ENCODE results near the gene SMCHD1. TPM values are rescaled to one million over a fixed set of nuclear protein-coding genes. Genes with fewer than 3 reads are reported as not detected.

The SMCHD1 gene
- total RNA-seq, 2 donors from 2014 or later = 36.5 to 43.3 TPM

- Histone ChIP-seq H3K36me3 (no peaks in the 10 kb centered on the region), H3K9me3 (no peaks in the 10 kb centered on the region), H3K9ac (ENCODE audit: low read depth in 2 of 2, low read length in 2 of 2) (no peak overlapping the region), H3K4me1 (no peaks in the 10 kb centered on the region), H3K4me3 (no peak overlapping the region), H3K27ac (no peak overlapping the region), H3K27me3 (no peaks in the 10 kb centered on the region)
- DNase-seq = no peak
- no peak for TF ChIP-seq CTCF (IDR thresholded peaks at IDR 0.05)
- intact Hi-C loops (cut with DNase I) = no loop called here
These were observed 3.5 kb upstream of the SMCHD1 start for GRCh38 chr18:2651981-2652380.

DNA sequence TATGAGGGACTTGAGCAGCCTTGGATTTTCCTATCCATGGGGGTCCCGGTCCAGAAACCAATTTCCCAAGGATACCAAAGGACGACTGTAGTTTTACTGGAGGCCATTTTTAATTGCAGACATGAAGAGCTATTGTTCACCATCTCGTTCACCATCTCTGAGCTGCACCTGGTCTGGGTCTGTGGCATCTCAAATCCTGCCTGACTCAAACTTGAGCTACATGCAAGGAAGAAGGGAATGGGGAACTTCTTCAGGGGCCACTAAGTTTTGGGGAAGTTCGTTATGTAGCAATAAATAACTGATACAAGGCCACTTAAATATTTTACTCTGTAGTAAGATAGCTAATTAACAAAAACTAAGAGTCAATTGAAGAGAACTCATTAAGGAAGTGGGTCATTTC lies 2.1 kb upstream of the SMCHD1 start:
- H3K4me1 ChIP-seq = no peaks in the 10 kb centered on the region
- no peak overlapping the region for H3K4me3 ChIP-seq
- H3K9me3 ChIP-seq = no peaks in the 10 kb centered on the region
- no peak for TF ChIP-seq CTCF (IDR thresholded peaks at IDR 0.05)
- DNase-seq = no peak
- H3K36me3 ChIP-seq = no peaks in the 10 kb centered on the region
- no peak overlapping the region for H3K27ac ChIP-seq
- no peak overlapping the region for H3K9ac ChIP-seq (ENCODE audit: low read depth in 2 of 2, low read length in 2 of 2)
- intact Hi-C loops (cut with DNase I) = no loop called here
- no peaks in the 10 kb centered on the region for H3K27me3 ChIP-seq

DNA sequence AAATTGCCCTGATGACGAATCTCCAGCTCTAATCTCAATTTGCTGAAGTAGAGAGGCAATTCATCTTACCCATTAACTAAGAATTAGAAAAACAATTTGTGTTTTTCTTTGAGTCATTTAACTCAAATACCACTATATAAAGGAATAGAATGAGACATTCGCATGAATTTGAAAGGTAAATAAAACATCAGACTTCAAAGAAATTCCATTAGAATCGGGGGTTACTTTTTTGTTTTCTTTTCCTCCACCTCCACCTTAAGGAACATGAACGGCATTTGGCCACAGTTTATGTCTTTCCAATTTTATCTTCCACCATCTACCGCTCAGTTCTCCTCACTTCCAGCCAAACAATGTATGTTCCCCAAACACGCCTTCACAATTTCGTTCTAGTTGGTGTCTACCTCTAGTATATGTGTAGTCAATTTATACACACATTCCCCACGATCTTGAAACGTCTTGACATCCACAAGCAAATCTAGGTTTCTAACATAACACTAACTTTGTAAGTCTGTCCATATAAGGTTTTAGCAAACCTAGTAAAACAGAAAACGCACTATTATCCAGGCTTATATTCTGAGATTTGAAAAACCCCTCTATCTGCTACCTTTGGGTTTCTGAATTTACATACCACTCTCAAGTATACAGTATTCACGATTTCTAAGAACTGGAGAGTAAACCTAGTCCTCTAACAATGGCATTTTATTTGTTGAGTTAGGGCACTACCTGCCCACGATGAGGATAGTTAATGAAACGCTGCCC lies 1.2 kb upstream of the SMCHD1 start:
- Histone ChIP-seq H3K27ac (peak overlapping the region; percentile 97), H3K4me1 (peaks cover 6% of the 10 kb centered on the region), H3K36me3 (no peaks in the 10 kb centered on the region), H3K9ac (ENCODE audit: low read depth in 2 of 2, low read length in 2 of 2) (peak overlapping the region; percentile 91 to 99), H3K9me3 (no peaks in the 10 kb centered on the region), H3K27me3 (no peaks in the 10 kb centered on the region), H3K4me3 (peak overlapping the region; percentile 86)
- DNase-seq = no peak
- intact Hi-C loops (cut with DNase I) = no loop called here
- TF ChIP-seq CTCF (IDR thresholded peaks at IDR 0.05) = no peak

DNA sequence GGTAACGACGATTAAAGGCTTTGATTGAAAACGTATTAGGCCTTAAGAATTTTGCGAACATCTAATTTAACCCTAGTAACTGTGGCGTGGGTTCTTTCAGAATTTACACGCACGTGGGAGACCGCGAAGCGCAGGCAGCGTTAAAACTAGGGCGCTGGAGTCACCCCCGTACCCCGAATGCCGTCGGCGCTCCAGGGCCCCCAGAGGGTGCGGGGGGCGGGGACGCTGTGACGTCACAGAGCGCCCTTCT lies 673 bp upstream of the SMCHD1 start:
- peak overlapping the region; percentile 91 to 99 for H3K9ac ChIP-seq (ENCODE audit: low read depth in 2 of 2, low read length in 2 of 2)
- peak overlapping the region; percentile 97 for H3K27ac ChIP-seq
- H3K27me3 ChIP-seq = no peaks in the 10 kb centered on the region
- DNase-seq = no peak
- peaks cover 11% of the 10 kb centered on the region for H3K4me1 ChIP-seq
- H3K9me3 ChIP-seq = no peaks in the 10 kb centered on the region
- intact Hi-C loops (cut with DNase I) = loop anchor here (5.0 kb wide), 1 partner anchor 83 kb away; the partner anchor contains the start of genes METTL4 and NDC80
- H3K4me3 ChIP-seq = peak overlapping the region; percentile 86
- TF ChIP-seq CTCF (IDR thresholded peaks at IDR 0.05) = no peak
- no peaks in the 10 kb centered on the region for H3K36me3 ChIP-seq

- Histone ChIP-seq H3K27ac (peak overlapping the region; percentile 97), H3K36me3 (no peaks in the 10 kb centered on the region), H3K9ac (ENCODE audit: low read depth in 2 of 2, low read length in 2 of 2) (peak overlapping the region; percentile 95 to 99), H3K9me3 (no peaks in the 10 kb centered on the region), H3K27me3 (no peaks in the 10 kb centered on the region), H3K4me1 (peaks cover 13% of the 10 kb centered on the region), H3K4me3 (peak overlapping the region; percentile 86)
- intact Hi-C loops (cut with DNase I) = loop anchor here (5.0 kb wide), 1 partner anchor 84 kb away; the partner anchor contains the start of genes METTL4 and NDC80
- no peak for TF ChIP-seq CTCF (IDR thresholded peaks at IDR 0.05)
- no peak for DNase-seq
These were observed 369 bp downstream of the SMCHD1 start for GRCh38 chr18:2655954-2656236.

All from colonic mucosa (tissue), 4 donors.